GM19324 (cell line): ENCODE results near the gene SLC22A13.
"Not testable (repeated sequence)": the region's sequence is repeated elsewhere in the genome, so short reads cannot be mapped to it uniquely, and the experiment has no call there.

Source experiments
- ATAC-seq: cut with Tn5 transposase; IDR thresholded peaks from one replicate; pipeline ENCODE4 v1.9.1; 2021; ENCODE audit warnings: mild to moderate bottlenecking, moderate library complexity; ENCODE audit not compliant: unreplicated experiment, low FRiP score

SLC22A13 gene

GRCh38 chr3:38265604-38266307 is at the start of gene SLC22A13:
SLC22A13 (plus strand) TSS chr3:38265812; CDS start chr3:38265861, 49 bp downstream.
- ATAC-seq: no peak

GRCh38 chr3:38219609-38220197 is 45.9 kb upstream of the SLC22A13 start:
- no peak for ATAC-seq

- no peak for ATAC-seq
Measured at GRCh38 chr3:38221005-38221404, 44.6 kb upstream of the SLC22A13 start.

GRCh38 chr3:38222032-38222634 is 43.5 kb upstream of the SLC22A13 start:
- no peak for ATAC-seq

- ATAC-seq: no peak
Measured at GRCh38 chr3:38224357-38224756, 41.3 kb upstream of the SLC22A13 start.

GRCh38 chr3:38226273-38226672 is 39.3 kb upstream of the SLC22A13 start:
- no peak for ATAC-seq

GRCh38 chr3:38227989-38228388 is 37.6 kb upstream of the SLC22A13 start:
- ATAC-seq: no peak

- no peak for ATAC-seq
Measured at GRCh38 chr3:38229036-38229435, 36.6 kb upstream of the SLC22A13 start.

GRCh38 chr3:38232701-38233100 is 32.9 kb upstream of the SLC22A13 start:
- no peak for ATAC-seq

- ATAC-seq: no peak
Measured at GRCh38 chr3:38235466-38235865, 30.1 kb upstream of the SLC22A13 start.

- no peak for ATAC-seq
Measured at GRCh38 chr3:38238416-38239008, 27.1 kb upstream of the SLC22A13 start.

GRCh38 chr3:38242812-38243211 is 22.8 kb upstream of the SLC22A13 start:
- not testable (repeated sequence) for ATAC-seq

GRCh38 chr3:38245930-38246329 is 19.7 kb upstream of the SLC22A13 start:
- ATAC-seq: no peak

GRCh38 chr3:38247366-38248035 is 18.1 kb upstream of the SLC22A13 start:
- ATAC-seq: no peak

- no peak for ATAC-seq
Measured at GRCh38 chr3:38250198-38250597, 15.4 kb upstream of the SLC22A13 start.

GRCh38 chr3:38251197-38251596 is 14.4 kb upstream of the SLC22A13 start:
- ATAC-seq: no peak

- no peak for ATAC-seq
Measured at GRCh38 chr3:38253704-38254103, 11.9 kb upstream of the SLC22A13 start.

- ATAC-seq: no peak
Measured at GRCh38 chr3:38254872-38255271, 10.7 kb upstream of the SLC22A13 start.

- ATAC-seq: no peak
Measured at GRCh38 chr3:38255627-38256026, 10.0 kb upstream of the SLC22A13 start.

GRCh38 chr3:38257583-38257982 is 8.0 kb upstream of the SLC22A13 start:
- ATAC-seq: no peak

GRCh38 chr3:38260474-38260873 is 5.1 kb upstream of the SLC22A13 start:
- no peak for ATAC-seq
